Right cardiac atrium (tissue), 5 donors: ENCODE measurements around the gene COQ5. TPM values are rescaled to one million over a fixed set of nuclear protein-coding genes. Genes with fewer than 3 reads are reported as not detected.
"Not testable (repeated sequence)": the region's sequence is repeated elsewhere in the genome, so short reads cannot be mapped to it uniquely, and the experiment has no call there.

ENCODE experiments used
- ATAC-seq, 2 donors: fragments of 200-7000 bp; cut with Tn5 transposase; one replicate each; pipeline versions ENCODE4 v1.8.0 to v1.9.1; 2020; ENCODE audit warnings: moderate library complexity in 2 of 2, mild to moderate bottlenecking in 1 of 2
- DNase-seq, 3 donors: peaks; one replicate each; pipeline ENCODE4 v3.0.0-alpha.2; 2020
- H3K27ac ChIP-seq: one replicate; pipeline ENCODE4 v1.5.1; 2013; ENCODE audit warnings: mild to moderate bottlenecking, low read length, control low read depth, moderate library complexity
- H3K27me3 ChIP-seq: one replicate; pipeline ENCODE4 v1.6.1; 2013; ENCODE audit not compliant: control insufficient read depth, insufficient read depth
- H3K4me1 ChIP-seq: one replicate; pipeline ENCODE4 v1.6.1; 2013; ENCODE audit warnings: low read length; ENCODE audit not compliant: control insufficient read depth, insufficient read depth
- H3K4me3 ChIP-seq: one replicate; pipeline ENCODE4 v1.5.1; 2013; ENCODE audit warnings: low read length, control low read depth
- H3K9me3 ChIP-seq: one replicate; pipeline ENCODE4 v1.6.1; 2013; ENCODE audit warnings: low read length; ENCODE audit not compliant: control insufficient read depth
- WGBS: extraction: QIAGEN DNeasy Blood & Tissue Kit; methylation state at CpG from one replicate; pipeline ENCODE4 v1.1.7; 2013; 5-methylcytosine and 5-hydroxymethylcytosine counted together
- intact Hi-C, 4 donors: fragments of 100-400 bp; cut with DNase I; formaldehyde crosslinking; loops; one replicate each; pipeline versions ENCODE4 v1.11.0 to v1.14.0; 2022 to 2023
- polyA plus RNA-seq: library from polyadenylated mRNA; stranded (reverse); fragments of 200-250 nt; gene quantifications from one replicate; pipeline ENCODE4 v1.2.3, GENCODE V29; 2013
- total RNA-seq, 4 donors: library from RNA; stranded (reverse); fragmentation: NEBNext Ultra II Directional; extraction: Animal tissue kit (Norgen Biotek cat#: 25700); gene quantifications; one replicate each; pipeline ENCODE4 v1.2.1, GENCODE V29; 2021
- donor health status: healthy with polysubstance abuse.
- donor health status: DM: no; HTN: yes; CAD: no.
- donor health status: DM: no; HTN: no; CAD: no.
- donor health status: DM: no; HTN: yes; CAD: no; lungs with severe emphysema.
- donor health status: DM: yes; HTN: yes; CAD: no.

The COQ5 gene
- total and polyA plus RNA-seq, 5 donors = 26.2 to 40.5 (median 28.1) TPM

DNA sequence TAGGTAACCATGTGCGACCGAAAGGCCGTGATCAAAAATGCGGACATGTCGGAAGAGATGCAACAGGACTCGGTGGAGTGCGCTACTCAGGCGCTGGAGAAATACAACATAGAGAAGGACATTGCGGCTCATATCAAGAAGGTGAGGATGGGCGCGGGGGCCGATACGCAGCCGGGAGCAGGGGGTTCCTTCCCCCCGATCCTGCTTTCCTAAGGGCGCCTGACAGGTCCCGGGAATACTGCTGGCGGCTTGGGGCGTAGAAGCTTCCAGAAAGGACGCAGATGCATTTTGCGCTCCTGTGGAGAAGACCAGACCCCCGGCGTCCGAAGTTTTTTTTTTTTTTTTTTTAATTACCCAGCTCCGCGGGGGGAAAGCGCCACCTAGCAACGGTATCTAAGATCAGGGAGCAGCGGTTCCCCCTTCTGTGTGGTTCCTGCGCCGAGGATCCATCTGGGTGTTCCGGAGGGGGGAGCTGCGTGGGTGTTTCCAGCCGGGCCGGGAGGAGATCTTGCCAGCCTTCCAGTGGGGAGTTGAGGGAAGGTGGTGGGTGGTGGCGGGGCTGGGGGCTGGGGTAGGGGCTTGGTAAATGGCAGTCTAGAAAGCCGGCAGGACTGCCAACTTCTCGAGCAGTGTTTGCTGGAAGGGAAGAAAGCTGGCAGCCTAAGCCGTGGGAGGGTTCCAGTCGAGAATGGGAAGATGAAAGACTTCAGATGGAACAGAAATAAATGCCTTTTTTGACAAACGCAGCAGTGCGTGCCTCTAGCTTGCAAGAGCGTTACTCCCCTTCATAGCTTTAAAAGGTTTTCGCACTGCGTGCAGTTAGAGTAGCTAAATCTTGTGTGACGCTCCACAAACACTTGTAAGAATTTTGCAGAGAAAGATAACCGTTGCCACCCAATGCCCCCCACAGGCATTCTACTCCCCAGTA lies 32.3 kb downstream of the COQ5 start:
- peak overlapping the region; percentile 91 for H3K4me3 ChIP-seq
- H3K4me1 ChIP-seq = peaks cover 3% of the 10 kb centered on the region
- H3K9me3 ChIP-seq = no peaks in the 10 kb centered on the region
- intact Hi-C loops = no loop called here
- under 1% methylated on average over 47 of the region's 47 CpGs for WGBS
- DNase-seq (peak; percentile 72 to 88 (median 86)), ATAC-seq (peak; percentile 79 to 84)
- no peaks in the 10 kb centered on the region for H3K27me3 ChIP-seq
- peak overlapping the region; percentile 73 for H3K27ac ChIP-seq

DNA sequence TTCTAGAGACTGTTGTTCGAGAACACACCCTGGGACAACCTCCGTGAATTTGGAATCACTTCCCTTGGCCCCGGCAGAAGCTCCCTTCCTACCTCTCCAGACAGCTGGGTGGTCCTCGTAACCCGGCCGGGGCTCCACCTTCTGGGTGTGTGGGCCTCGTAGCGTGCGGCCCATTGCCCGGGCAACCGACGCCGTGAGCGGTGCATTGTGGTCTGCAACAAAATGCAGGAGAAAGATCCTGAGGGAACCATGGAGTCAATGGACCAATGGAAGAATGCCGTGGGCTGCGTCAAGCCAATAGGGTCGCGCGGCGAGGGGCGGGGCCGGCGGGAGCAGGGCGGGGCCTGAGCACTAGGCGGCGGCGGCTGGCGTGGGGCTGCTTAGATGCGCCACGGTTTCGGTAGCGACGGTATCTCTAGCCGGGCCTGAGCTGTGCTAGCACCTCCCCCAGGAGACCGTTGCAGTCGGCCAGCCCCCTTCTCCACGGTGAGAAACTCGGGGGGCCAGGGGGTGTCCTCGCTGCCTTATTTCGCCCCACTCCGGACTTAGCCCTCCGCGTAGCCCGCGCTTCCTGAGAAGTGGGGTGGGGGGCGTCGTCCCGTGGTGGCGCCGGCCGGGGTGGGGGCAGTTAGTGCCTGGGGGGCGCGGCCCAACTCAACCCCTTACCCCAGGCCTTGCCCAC lies 33.1 kb downstream of the COQ5 start, which contains the start of gene DYNLL1:
DYNLL1 (plus strand) TSS at position 383 of the 682 bp plus-strand sequence. CDS start 309 bp downstream, outside the sequence.
- Histone ChIP-seq H3K27ac (peak within 1 kb of the TSS; percentile 73), H3K4me1 (peaks cover 3% of the 10 kb centered on the region), H3K9me3 (no peaks in the 10 kb centered on the region), H3K27me3 (no peaks in the 10 kb centered on the region), H3K4me3 (peak within 1 kb of the TSS; percentile 91)
- DNase-seq (peak; percentile 95 to 99 (median 99)), ATAC-seq (peak; percentile 99)
- intact Hi-C loops = no loop called here
- WGBS = under 1% methylated on average over 53 of the region's 53 CpGs

DNA sequence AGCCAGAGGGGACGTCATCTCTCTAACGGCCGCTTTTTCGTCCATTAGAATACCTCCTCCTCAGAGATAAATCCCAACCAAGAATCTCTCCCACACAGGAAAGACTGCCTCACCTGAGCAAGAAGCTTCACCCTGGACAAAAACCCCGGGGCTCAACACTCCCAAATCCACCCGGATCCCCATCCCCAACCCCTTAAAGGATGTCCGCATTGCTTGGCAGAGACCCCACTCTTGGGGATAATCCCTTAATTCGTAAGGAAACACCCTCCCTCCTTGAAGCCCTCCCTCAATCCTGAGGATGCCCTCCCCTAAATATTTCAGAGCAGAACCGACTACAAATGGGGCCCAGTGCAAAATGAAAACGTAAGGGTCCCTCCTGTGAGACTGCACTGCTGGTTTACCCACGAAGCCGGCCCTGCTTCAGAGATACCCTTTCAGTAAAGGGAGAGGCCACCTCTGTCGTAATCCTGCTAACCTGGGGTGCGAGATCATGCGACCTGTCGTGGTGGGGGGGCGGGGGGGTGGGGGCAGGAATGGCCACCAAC lies 33.7 kb downstream of the COQ5 start:
- peaks cover 3% of the 10 kb centered on the region for H3K4me1 ChIP-seq
- WGBS = 16% methylated on average over 17 of the region's 17 CpGs
- peak in 1 of 2 donors; percentile 1 for ATAC-seq
- no peaks in the 10 kb centered on the region for H3K9me3 ChIP-seq
- H3K27ac ChIP-seq = no peak overlapping the region
- H3K27me3 ChIP-seq = no peaks in the 10 kb centered on the region
- DNase-seq = peak in 1 of 3 donors; percentile 53
- intact Hi-C loops = no loop called here
- peak overlapping the region; percentile 59 for H3K4me3 ChIP-seq

DNA sequence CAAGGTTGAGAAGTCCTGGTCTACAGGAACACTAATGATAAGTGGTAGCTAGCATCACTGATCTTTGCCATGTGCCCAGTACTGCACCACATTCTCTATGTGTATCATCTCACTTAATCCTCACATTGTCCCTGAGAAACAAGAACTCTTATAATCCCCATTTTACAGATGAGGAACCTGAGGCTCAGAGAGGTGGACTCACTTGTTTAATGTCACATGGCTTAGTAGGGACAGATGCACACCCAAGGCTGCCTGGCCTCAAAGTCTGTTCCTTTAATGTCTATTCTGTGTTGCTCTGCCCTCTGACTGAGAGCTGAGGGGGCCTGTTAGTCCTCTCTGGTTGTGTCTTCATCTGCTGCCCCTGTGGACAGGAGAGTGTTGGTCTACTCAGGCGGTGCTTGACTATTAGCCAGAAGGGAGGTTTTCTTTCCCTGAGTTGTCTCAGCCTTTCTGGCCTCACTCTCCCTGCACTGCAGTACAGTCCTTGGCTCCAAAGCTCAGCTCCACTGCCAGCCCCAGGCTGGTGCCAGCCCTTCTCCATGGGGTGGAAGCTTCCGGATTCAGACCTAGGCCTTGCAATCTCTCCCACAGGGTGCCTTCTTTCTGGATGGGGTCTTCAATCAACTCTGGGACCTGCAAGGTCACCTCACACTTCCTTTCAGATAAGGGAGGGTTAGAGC lies 38.0 kb downstream of the COQ5 start:
- H3K9me3 ChIP-seq = no peaks in the 10 kb centered on the region
- no peak overlapping the region for H3K4me3 ChIP-seq
- DNase-seq (peak; percentile 44 to 76 (median 73)), ATAC-seq (peak in 1 of 2 donors; percentile 9)
- intact Hi-C loops = no loop called here
- WGBS = 66% methylated on average over 2 of the region's 2 CpGs
- H3K4me1 ChIP-seq = peaks cover 3% of the 10 kb centered on the region
- H3K27ac ChIP-seq = no peak overlapping the region
- no peaks in the 10 kb centered on the region for H3K27me3 ChIP-seq

DNA sequence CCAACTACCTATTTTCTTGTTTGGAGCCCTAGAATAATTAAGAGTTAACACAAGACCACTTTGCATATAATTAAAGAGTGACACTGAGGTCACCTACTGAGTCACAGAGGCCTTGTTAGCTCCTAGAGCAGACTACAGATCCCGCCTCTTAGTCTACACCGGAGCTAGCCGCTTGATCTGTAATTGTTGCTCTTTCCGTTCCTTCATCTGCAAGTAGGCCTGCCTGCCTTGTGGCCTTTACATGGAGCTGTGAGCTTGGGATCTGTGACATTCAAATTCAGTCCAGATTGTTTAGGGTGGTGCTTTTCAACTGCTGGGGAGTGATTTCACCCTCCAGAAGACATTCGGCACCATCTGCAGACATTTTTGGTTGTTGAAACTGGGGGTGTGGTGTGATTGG lies 38.6 kb downstream of the COQ5 start:
- Histone ChIP-seq H3K9me3 (no peaks in the 10 kb centered on the region), H3K27me3 (no peaks in the 10 kb centered on the region), H3K4me3 (no peak overlapping the region), H3K4me1 (peaks cover 3% of the 10 kb centered on the region), H3K27ac (no peak overlapping the region)
- WGBS = 93% methylated on average over 5 of the region's 5 CpGs
- ATAC-seq = no peak
- DNase-seq = no peak
- intact Hi-C loops = no loop called here

DNA sequence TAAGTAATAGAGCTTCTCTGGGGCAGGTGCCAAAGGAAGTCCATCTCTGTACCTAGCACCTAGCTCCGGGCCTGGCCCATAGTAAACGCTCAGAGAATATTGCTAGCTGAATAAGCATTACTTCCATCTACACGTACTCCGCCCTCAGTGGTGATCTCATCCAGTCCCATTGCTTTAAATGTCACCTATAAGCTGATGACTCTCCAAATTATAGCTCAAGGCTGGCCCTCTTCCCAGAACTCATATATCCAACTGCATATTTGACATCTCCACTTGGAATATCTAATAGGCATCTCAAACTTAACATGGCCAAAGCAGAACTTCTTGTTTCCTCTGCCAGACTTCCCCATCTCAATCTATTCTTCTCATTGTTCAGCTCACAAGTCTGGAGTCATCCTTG lies 39.9 kb downstream of the COQ5 start:
- no peaks in the 10 kb centered on the region for H3K4me1 ChIP-seq
- H3K4me3 ChIP-seq = no peak overlapping the region
- no peak for ATAC-seq
- no peaks in the 10 kb centered on the region for H3K27me3 ChIP-seq
- intact Hi-C loops = no loop called here
- 88% methylated on average over 4 of the region's 4 CpGs for WGBS
- H3K9me3 ChIP-seq = no peaks in the 10 kb centered on the region
- no peak overlapping the region for H3K27ac ChIP-seq
- no peak for DNase-seq

DNA sequence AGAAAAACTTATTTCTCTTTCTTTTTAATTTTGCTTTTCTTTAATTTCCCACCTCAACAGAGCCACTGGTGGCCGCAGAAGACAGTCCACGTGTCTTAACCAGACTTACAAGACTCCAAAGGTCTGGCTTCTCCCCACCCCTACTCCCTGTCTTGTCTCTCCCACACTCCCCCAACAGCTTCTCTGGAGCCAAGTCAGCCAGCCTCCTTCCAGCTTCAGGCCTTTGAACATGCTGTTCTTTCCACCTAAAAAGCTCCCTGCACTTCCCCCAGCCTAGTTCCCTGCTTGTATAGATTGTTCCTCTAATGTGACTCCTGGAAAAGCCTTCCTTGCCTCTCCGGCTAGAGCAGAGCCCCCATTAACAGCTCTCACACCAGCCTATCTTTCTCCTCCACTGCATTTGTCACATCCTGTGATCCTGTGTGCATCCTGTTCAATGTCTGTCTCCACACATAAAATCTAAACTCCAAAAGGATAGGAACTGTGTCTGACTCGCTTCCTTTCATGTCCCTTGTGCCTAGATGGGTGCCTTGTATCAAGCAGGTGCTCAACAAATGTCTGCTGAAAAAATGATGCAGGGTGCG lies 40.8 kb downstream of the COQ5 start:
- ATAC-seq (no peak), DNase-seq (no peak)
- Histone ChIP-seq H3K9me3 (no peaks in the 10 kb centered on the region), H3K4me3 (no peak overlapping the region), H3K27ac (no peak overlapping the region), H3K4me1 (no peaks in the 10 kb centered on the region), H3K27me3 (no peaks in the 10 kb centered on the region)
- 69% methylated on average over 5 of the region's 5 CpGs for WGBS
- intact Hi-C loops = no loop called here

DNA sequence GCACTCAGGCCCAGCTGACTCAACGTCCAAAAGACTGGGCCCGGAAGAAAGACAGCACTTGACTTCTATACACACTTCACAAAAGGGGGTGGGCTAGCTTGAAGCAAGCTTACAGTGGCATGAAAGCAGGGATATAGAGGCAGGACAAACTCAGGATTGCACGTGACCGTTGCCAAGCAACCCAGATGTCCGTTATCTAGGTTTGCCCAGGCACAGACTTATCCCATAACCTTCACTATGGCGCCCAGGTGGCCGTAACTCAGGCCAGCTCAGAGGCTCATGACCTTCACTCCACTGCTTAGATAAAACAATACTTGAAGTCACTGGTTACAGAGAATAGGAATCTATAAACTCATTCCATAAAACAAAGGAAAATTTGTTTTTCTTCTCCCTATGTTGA lies 41.4 kb downstream of the COQ5 start:
- H3K9me3 ChIP-seq, H3K27me3 ChIP-seq, intact Hi-C loops, H3K27ac ChIP-seq, DNase-seq, H3K4me3 ChIP-seq, ATAC-seq, H3K4me1 ChIP-seq: not testable (repeated sequence)
- 70% methylated on average over 7 of the region's 7 CpGs for WGBS

DNA sequence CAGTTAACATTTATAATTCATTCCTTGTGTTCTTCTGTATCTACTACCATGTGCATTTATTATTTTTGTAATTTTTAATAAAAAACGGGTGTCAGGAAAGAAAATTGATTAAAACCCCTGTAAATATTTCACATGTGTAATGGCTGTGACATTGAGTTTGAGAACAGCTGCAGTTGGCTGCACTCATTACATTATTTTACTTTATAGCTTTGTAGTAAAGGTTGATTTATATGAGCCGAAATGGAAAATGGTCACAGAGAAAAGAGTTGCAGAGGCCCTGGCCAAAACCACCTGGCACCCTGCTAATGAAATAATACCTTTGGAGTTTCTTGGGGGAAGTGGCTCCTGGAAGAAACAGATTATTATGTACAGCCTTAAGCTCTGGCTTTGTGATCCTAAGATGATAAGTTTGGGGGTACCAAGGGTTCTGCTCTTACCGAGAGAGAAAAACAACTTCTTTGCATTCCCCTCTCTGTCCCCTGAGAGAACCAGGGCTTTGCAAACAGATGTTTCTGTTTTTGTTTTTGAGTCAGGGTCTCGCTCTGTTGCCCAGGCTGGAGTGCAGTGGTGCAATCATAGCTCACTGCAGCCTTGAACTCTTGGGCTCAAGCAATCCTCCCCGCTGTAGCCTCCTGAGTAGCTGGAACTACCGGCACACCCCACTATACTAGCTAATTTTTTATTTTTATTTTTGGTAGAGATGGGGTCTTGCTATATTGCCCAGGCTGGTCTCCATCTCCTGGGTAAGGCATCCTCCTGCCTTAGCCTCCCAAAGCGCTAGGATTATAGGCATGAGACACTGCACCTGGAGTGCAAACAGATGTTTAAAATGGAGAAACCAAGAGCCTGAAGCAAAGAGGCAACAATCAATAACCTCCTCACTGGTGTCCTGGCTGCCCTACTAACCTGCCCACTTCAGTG lies 42.7 kb downstream of the COQ5 start:
- ATAC-seq (no peak), DNase-seq (no peak)
- Histone ChIP-seq H3K4me1 (no peaks in the 10 kb centered on the region), H3K27me3 (no peaks in the 10 kb centered on the region), H3K4me3 (no peak overlapping the region), H3K27ac (no peak overlapping the region), H3K9me3 (no peaks in the 10 kb centered on the region)
- intact Hi-C loops = no loop called here
- 90% methylated on average over 7 of the region's 7 CpGs for WGBS

DNA sequence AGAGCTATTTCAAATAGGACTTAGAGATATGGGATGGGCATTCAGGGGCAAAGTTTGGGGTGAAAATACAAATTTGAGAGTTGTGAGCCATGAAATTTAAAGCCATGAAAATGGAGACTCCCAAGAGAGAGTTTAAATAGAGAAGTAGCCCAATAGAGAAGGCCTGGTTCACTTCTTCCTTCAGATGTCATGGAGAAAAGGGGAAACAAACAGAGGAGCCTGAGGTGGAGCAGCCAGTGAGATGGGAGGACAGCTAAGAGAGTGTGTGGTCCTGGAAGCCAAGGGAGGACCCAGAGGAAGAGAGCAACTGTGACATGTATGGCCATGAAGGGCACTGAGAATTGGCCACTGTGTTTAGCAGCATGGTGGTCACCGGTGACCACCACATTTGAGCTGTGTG lies 45.3 kb downstream of the COQ5 start:
- no peaks in the 10 kb centered on the region for H3K4me1 ChIP-seq
- no peaks in the 10 kb centered on the region for H3K27me3 ChIP-seq
- no peaks in the 10 kb centered on the region for H3K9me3 ChIP-seq
- H3K4me3 ChIP-seq = no peak overlapping the region
- no peak overlapping the region for H3K27ac ChIP-seq
- no peak for DNase-seq
- WGBS = 96% methylated on average over 1 of the region's 1 CpG
- intact Hi-C loops = no loop called here
- ATAC-seq = no peak
